WTC11 (cell line): ENCODE results near the gene MAPK8IP1. TPM values are rescaled to one million over a fixed set of nuclear protein-coding genes. Genes with fewer than 3 reads are reported as not detected.

Source experiments
- ATAC-seq: fragments of 200-7000 bp; cut with Tn5 transposase; 2 replicates; pipeline ENCODE4 v1.10.0; 2021; ENCODE audit warnings: mild to moderate bottlenecking, moderate library complexity
- CTCF ChIA-PET: fragments of 300-600 bp; sonication (Branson Sonifier 250); formaldehyde crosslinking; loops from one replicate; lab custom pipeline; 2021; ENCODE audit warnings: antibody characterized with exemption; lab: Charles Lee
- POLR2A ChIA-PET: fragments of 350-600 bp; sonication (Branson Sonifier 250); formaldehyde crosslinking; loops from one replicate; lab custom pipeline; 2021; ENCODE audit warnings: antibody characterized with exemption; lab: Charles Lee
- DNase-seq: peaks from one replicate; pipeline ENCODE4 v3.0.0; 2021; ENCODE audit warnings: low spot score
- H3K27ac Mint-ChIP-seq: 2 replicates; pipeline ENCODE4 v1.8.0; 2021; ENCODE audit warnings: mixed read lengths
- H3K27me3 Mint-ChIP-seq: 2 replicates; pipeline ENCODE4 v1.8.0; 2021; ENCODE audit warnings: low read depth, mild to moderate bottlenecking, moderate library complexity, mixed read lengths
- H3K36me3 Mint-ChIP-seq: 2 replicates; pipeline ENCODE4 v1.8.0; 2021; ENCODE audit warnings: mixed read lengths
- H3K4me1 Mint-ChIP-seq: 2 replicates; pipeline ENCODE4 v1.8.0; 2022; ENCODE audit warnings: mixed read lengths
- H3K4me3 Mint-ChIP-seq: 2 replicates; pipeline ENCODE4 v1.8.0; 2021; ENCODE audit warnings: mild to moderate bottlenecking, moderate library complexity, mixed read lengths
- H3K9me3 Mint-ChIP-seq: 2 replicates; pipeline ENCODE4 v1.8.0; 2021; ENCODE audit warnings: mixed read lengths
- ARID4B ChIP-seq: sonication (generic); formaldehyde crosslinking; IDR thresholded peaks from 2 replicates; pipeline ENCODE4 v1.8.0; 2023; ENCODE audit warnings: missing genetic modification reagents, mild to moderate bottlenecking, borderline replicate concordance
- CREB1 ChIP-seq: sonication (generic); formaldehyde crosslinking; IDR thresholded peaks from 2 replicates; pipeline ENCODE4 v1.8.0; 2023; ENCODE audit warnings: mild to moderate bottlenecking, missing genetic modification reagents
- E2F1 ChIP-seq: sonication (generic); formaldehyde crosslinking; IDR thresholded peaks from 2 replicates; pipeline ENCODE4 v1.8.0; 2022; ENCODE audit warnings: mild to moderate bottlenecking, missing genetic modification reagents
- ERG ChIP-seq: fragments of 250-450 bp; sonication (Bioruptor Pico); IDR thresholded peaks from 2 replicates; pipeline ENCODE4 v1.8.0; 2021; ENCODE audit warnings: mild to moderate bottlenecking
- FOXJ3 ChIP-seq: sonication (generic); formaldehyde crosslinking; IDR thresholded peaks from 2 replicates; pipeline ENCODE4 v1.9.0; 2021; ENCODE audit warnings: missing genetic modification reagents, mild to moderate bottlenecking, borderline replicate concordance
- FOXK1 ChIP-seq: sonication (generic); formaldehyde crosslinking; IDR thresholded peaks from 2 replicates; pipeline ENCODE4 v1.8.0; 2022; ENCODE audit warnings: mild to moderate bottlenecking, moderate library complexity, missing genetic modification reagents
- GABPB1 ChIP-seq: sonication (generic); formaldehyde crosslinking; IDR thresholded peaks from 2 replicates; pipeline ENCODE4 v1.8.1; 2023; ENCODE audit warnings: mild to moderate bottlenecking, missing genetic modification reagents
- HMGXB4 ChIP-seq: sonication (generic); formaldehyde crosslinking; IDR thresholded peaks from 2 replicates; pipeline ENCODE4 v1.8.1; 2023; ENCODE audit warnings: mild to moderate bottlenecking, moderate library complexity, missing genetic modification reagents
- IRF1 ChIP-seq: sonication (generic); formaldehyde crosslinking; IDR thresholded peaks from 2 replicates; pipeline ENCODE4 v1.8.0; 2023; ENCODE audit warnings: missing genetic modification reagents
- KAT7 ChIP-seq: sonication (generic); formaldehyde crosslinking; IDR thresholded peaks from 2 replicates; pipeline ENCODE4 v1.8.1; 2023; ENCODE audit warnings: missing genetic modification reagents, mild to moderate bottlenecking, borderline replicate concordance
- MAX ChIP-seq: sonication (generic); formaldehyde crosslinking; IDR thresholded peaks from 2 replicates; pipeline ENCODE4 v1.8.0; 2022; ENCODE audit warnings: mild to moderate bottlenecking, missing genetic modification reagents
- MYBL2 ChIP-seq: sonication (generic); formaldehyde crosslinking; IDR thresholded peaks from 2 replicates; pipeline ENCODE4 v1.8.1; 2023; ENCODE audit warnings: mild to moderate bottlenecking, moderate library complexity, missing genetic modification reagents
- NFATC4 ChIP-seq: fragments of 250-450 bp; sonication (Bioruptor Pico); IDR thresholded peaks from 2 replicates; pipeline ENCODE4 v1.9.0; 2021; ENCODE audit warnings: mild to moderate bottlenecking
- ZBTB21 ChIP-seq: sonication (generic); formaldehyde crosslinking; IDR thresholded peaks from 2 replicates; pipeline ENCODE4 v1.8.1; 2023; ENCODE audit warnings: mild to moderate bottlenecking, missing genetic modification reagents, borderline replicate concordance
- ZNF263 ChIP-seq: sonication (generic); formaldehyde crosslinking; IDR thresholded peaks from 2 replicates; pipeline ENCODE4 v1.8.1; 2022; ENCODE audit warnings: low read depth, mild to moderate bottlenecking, moderate library complexity, missing genetic modification reagents
- ZNF317 ChIP-seq: sonication (generic); formaldehyde crosslinking; IDR thresholded peaks from 2 replicates; pipeline ENCODE4 v1.8.1; 2023; ENCODE audit warnings: low read depth, mild to moderate bottlenecking, moderate library complexity, missing genetic modification reagents, borderline replicate concordance
- ZNF423 ChIP-seq: fragments of 250-450 bp; sonication (Bioruptor Pico); IDR thresholded peaks from 2 replicates; pipeline ENCODE4 v2.1.2; 2022; ENCODE audit warnings: mild to moderate bottlenecking, moderate library complexity
- ZNF532 ChIP-seq: fragments of 250-450 bp; sonication (Bioruptor Pico); IDR thresholded peaks from 2 replicates; pipeline ENCODE4 v1.9.0; 2021; ENCODE audit warnings: mild to moderate bottlenecking, borderline replicate concordance
- total RNA-seq: library from RNA; stranded (reverse); gene quantifications from 3 replicates; pipeline ENCODE4 v1.2.3, GENCODE V29; 2021

Gene MAPK8IP1
- total RNA-seq, 1 experiment from 2014 or later = 34.1 TPM

GRCh38 chr11:45924036-45924915 is 38.8 kb downstream of the MAPK8IP1 start (continued):
- TF ChIP-seq GABPB1 (CRISPR knock-in tag) = no peak

- H3K27ac Mint-ChIP-seq = no peak overlapping the region
- H3K36me3 Mint-ChIP-seq = peaks cover 25% of the 10 kb centered on the region
- H3K27me3 Mint-ChIP-seq = peaks cover 2% of the 10 kb centered on the region; the same call in 1 of the 2 replicates
- ChIA-PET POLR2A (no interaction called here), CTCF (interaction anchor here (0.6 to 4.0 kb wide), 3 partner anchors 27 to 82 kb away, joined by 3 to 33 read pairs (median 5); no protein-coding TSS in a partner anchor)
- H3K9me3 Mint-ChIP-seq = no peaks in the 10 kb centered on the region
- peak overlapping the region; percentile 92; the same call in 1 of the 2 replicates for H3K4me3 Mint-ChIP-seq
- ATAC-seq = no peak
- TF ChIP-seq ZNF263 (no peak), FOXJ3 (no peak), NFATC4 (CRISPR knock-in tag) (no peak), ARID4B (CRISPR knock-in tag) (0 out of 2 replicates have a peak, but pooled peaks have one; percentile 21), ZNF532 (CRISPR knock-in tag) (no peak), ZBTB21 (CRISPR knock-in tag) (no peak), MYBL2 (no peak), ZNF317 (CRISPR knock-in tag) (no peak)
- no peak for DNase-seq
- peaks cover 25% of the 10 kb centered on the region for H3K4me1 Mint-ChIP-seq
Observed at GRCh38 chr11:45924927-45925326, 39.5 kb downstream of the MAPK8IP1 start.

- Mint-ChIP-seq H3K4me1 (peaks cover 19% of the 10 kb centered on the region), H3K27ac (no peak overlapping the region)
- no peak for DNase-seq
- TF ChIP-seq FOXK1 (no peak), MAX (CRISPR knock-in tag) (no peak), KAT7 (CRISPR knock-in tag) (no peak), ZNF423 (CRISPR knock-in tag) (no peak), E2F1 (CRISPR knock-in tag) (no peak), HMGXB4 (no peak), IRF1 (no peak), CREB1 (no peak), ERG (CRISPR knock-in tag) (no peak)
Observed at GRCh38 chr11:45925550-45925949, 40.1 kb downstream of the MAPK8IP1 start.

More at GRCh38 chr11:45925550-45925949, 40.1 kb downstream of the MAPK8IP1 start:
- CTCF ChIA-PET = interaction anchor here (0.6 to 2.3 kb wide), 4 partner anchors 33 to 81 kb away, joined by 3 to 5 read pairs (median 4); no protein-coding TSS in a partner anchor
- Mint-ChIP-seq H3K36me3 (peaks cover 25% of the 10 kb centered on the region), H3K4me3 (no peak overlapping the region), H3K27me3 (peaks cover 2% of the 10 kb centered on the region; the same call in 1 of the 2 replicates), H3K9me3 (no peaks in the 10 kb centered on the region)
- no peak for ATAC-seq
- POLR2A ChIA-PET = no interaction called here
